Activated CD4-positive, CD25-positive, alpha-beta regulatory T cell treated with anti-CD3 and anti-CD28 coated beads, Interleukin-2, amount 50 U/mL, for 24 hours (primary cell): Measurements from ENCODE around the gene MARCHF3.

Source experiments
- ATAC-seq, 2 donors: fragments of 150-1000 bp; cut with Tn5 transposase; one replicate each; pipeline ENCODE4 v1.10.0; 2021; ENCODE audit warnings: mild to moderate bottlenecking in 1 of 2, moderate library complexity in 1 of 2

MARCHF3 gene

DNA sequence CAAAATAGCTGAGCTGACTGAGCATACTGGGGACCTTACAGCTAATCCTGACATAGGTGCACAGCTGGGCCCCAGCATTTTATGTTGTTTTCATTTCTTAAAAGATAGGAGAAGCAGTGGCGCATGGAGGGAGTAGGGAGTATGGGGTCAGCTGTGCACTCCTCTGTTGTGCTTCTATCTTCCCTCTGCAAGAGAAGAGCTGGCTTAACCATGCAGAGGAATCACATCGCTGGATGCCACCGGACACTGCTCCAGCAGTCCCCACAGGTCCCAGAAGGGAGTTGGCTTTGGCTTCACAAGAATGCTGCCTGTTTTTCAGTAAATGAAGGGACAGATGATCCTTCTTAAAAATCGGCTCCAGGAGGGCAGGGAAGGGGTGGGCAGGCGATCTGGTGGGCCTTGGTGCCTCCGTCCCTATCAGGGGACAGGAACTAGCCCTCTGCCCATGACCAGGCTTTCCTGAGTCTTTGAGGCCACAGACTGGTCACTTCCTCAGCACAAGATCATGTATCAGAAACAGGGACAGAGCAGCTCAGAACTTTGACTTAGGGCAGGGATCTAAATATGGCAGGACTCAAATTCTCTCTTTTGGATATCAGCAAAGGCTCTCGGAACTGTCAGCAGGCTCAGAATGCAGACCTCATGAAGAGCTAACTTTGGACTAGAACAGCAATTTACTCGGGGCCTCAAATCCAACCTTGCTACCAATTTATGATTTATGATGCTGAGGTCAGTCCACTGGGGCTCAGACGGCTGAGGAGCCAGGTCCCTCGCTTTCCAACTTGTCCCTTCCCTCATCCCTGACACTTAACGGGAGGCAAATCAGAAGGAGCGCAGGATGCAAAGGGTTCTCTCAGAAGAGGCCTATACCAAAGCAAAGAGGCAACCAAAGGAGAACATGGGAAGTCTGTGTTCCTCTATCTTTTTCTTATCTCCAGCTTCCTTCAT is 47.2 kb downstream of the MARCHF3 start:
- no peak for ATAC-seq

DNA sequence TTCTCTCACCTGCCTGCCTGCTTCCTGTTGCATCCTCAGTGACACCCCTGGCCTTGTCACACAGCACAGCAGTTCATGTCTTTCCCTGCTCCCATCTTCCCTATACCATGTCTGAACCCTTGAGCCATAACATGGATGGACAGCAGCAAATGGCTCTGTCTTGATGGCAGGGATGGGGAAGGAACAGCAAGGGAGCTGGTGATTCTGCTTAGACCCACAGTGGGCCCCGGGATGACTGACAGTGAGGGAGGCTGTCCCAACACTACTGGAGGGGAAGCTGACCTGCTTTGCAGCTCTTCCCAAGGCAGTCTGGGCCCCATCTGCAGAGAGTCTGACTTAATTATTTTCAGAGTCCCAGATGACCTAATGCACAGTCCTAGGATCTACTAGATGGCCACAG is 48.2 kb downstream of the MARCHF3 start:
- ATAC-seq, result no peak

DNA sequence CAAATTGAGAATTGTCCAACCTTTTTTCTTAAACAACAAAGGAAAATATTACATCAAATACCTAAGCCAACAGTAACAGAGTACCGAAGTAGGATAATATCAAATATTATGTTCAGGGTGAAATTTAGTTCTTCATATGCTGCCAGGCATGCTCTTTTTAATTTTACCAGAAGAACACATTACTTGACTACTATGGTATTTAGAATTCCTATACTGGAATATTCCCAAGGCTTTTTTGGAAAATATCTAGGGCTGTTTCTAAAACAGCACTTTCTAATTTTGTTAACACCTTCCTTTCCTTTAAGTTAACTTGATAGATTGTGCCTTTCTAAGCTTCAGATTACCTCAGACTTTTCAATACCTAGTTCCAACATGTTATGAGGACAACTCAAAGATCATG is 48.7 kb downstream of the MARCHF3 start:
- no peak for ATAC-seq

DNA sequence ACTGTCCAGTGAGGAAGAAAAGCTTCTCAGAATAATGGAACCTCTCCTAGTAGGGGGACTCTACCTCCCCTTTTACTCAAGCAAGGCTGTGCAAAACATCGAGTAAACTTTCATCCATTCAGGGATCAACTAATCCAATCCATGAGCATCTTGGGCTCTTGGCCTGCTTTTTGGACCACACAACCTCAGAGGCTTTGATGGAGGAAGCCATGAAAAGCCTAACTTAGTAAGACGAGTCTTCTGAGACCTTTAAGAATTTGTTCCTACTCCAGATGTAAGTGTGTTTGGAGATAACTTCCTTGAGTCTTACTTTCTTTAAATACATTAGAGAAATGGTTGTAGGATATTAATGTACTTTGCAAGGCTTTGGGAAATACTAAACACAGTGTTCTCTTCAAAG is 49.1 kb downstream of the MARCHF3 start:
- ATAC-seq, result no peak

DNA sequence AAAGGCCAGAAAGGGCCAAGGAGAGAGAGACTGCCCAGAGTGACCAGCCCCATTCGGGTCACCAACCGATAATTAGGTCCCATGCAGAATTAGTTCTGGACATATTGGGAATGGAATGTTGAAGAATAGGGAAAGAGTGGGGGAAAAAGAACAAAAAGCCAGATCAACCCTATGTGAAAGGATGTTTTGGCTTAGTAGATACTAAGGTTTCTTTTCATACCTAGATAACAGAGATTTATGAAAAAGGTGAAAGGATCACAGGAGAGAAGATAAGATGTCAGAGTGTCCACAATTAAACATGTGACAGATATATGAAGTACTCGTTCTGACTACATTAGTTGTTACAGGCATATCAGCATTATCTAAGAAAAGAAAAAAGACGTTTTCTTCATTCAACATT is 52.1 kb downstream of the MARCHF3 start:
- no peak for ATAC-seq

DNA sequence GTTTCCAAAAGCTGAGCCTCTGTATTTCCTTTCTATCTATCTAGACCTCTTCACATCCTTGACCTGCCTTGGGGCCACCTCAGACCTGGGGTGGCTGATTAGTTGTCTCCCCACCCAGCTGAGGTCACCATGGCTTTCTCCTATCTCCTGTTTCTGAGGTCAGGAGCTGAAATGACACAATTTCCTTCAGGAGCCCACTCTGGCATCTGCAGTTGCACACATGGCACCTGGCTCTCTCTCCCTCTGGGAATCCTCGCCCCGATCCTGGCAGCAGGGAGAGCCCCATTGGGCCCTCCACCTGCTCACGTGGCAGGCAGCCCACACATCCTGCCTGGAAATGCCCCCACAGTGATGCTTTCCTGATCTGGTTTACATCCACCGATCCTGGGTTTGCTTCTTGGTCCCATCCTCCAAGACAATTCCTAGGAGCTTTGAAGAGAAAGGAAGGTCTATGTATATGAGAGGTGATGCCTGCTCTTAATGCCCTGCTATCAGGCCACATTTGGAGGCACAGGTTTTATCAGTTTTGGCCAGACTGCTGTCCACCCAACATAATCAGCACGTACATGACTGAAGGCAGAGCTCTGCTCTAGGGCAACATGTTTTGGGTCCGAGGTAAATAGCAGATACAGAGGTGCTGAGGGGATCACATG is 53.7 kb downstream of the MARCHF3 start:
- ATAC-seq, result no peak

DNA sequence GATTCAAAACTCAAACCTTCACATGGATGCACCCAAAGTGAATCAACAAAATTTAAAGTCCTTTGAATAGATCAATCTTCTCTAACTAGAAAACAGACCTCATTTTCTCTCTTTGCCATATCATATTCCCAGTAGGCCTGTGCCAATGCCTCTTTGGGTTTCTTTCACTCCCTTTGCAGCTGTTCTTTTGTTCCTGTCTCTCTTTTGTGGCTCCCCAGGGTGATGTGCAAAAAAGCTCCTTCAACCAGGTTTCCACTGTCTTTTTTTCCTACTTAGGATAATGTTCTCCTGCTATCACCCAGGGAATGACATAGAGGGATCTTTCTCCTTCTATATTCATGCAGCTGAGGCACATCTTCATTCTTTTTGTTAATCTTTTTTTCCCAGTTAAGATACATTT is 54.6 kb downstream of the MARCHF3 start:
- ATAC-seq, result no peak

DNA sequence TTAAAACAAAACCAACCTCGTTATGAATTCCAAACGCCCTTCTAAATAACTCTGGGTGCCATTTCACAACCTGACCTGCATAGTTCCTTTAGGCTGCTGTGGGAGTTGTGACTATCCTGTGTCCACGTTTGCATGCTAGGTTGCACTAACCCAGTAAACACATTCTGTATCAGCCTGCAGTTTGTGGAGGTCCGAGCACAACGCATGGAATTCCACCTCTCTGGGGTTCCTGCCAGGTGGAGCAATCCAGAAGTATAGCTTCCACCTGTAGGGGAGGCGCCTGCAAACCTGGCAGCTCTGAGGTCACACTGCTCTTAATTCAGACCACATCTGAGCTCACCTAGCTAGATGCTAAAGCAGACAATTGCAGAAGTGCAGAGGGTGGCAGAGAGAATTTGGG is 57.2 kb downstream of the MARCHF3 start:
- ATAC-seq, result no peak

DNA sequence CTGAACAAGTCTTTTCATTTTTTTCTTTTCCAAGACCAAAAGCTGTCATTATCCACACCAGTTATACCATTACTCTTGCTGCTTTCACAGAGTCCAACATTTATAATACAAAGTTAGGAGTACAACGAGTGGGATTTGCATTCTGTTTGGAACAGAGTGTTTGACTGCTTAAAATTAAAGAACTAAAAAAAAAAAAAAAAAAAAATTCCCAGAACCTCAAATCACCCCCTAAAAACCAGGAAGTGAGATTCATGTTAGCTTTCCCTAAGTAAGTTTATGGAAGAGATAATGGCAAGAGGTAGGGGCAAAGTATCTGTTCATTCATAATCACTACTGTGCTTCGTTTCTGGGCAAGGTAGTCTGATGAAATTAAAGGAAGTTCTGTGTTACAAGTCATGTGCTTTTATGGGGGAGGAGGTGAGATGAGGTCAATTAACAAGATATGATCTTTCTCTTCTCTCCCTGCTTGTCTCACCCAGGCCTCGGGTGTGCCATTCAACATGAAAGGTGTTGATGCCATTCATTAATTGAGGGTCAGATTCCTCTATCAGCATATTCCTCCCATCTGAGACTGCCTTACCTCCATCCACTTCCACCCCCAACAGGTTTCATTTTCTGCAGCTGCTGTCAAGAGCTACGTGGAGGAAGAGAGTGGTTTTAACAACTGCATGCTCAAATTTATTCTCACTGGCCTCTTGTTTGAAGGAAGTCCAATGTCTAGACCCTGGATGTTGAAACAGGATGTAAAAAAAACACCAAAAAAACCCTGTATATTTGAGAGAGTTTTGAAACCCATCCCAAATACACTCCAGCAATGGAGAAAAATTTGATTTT is 58.1 kb downstream of the MARCHF3 start:
- peak; percentile 76 for ATAC-seq

DNA sequence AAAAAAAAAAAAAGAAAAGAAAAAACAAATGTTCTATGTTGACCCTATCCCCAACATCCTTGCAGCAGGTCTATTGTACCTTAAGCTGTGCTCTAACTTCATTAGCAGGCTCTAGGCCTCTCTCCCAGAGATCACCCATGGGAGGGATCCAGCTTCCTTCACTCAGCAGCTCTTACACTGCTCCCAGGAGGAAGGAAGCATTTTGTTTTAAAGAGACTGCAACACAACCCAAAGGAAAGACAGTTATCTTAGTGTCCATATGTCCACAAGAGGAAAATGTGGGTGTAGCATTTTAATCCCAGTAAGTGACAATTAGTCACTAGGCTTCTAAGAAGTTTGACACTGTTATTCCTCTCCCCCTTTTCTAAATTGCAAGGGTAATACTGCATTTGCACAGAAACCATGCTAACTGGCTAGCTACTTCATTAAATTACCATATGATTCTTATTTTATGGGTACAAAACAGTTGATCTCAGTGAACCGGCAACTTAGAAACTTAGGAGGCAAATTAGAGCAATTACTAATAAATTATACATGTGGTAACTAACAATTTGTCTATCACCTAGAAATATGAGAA is 58.8 kb downstream of the MARCHF3 start:
- ATAC-seq, result no peak

DNA sequence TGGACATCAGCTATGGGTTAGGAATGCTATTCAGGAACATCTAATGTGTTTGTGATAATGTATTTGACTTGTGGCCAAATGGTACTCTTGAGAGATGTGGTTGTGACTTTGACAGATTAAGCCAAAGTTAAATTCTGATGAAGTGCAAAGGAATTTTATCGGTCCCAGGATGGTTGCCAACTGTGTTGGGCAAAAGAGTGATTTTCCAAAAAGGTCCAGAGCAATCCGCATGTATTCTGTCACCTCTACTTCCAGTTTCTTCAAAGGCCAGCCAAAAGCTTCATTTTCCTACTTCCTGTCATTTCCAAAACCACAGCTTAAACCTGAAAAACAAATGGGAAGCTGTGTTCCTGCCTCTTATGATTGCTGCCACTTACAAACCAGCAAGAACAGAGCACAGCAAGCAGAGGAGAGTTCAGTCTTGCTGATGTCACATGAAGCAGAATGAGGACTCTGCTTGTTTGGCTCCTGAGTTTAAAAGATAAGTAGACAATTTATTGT is 59.8 kb downstream of the MARCHF3 start:
- ATAC-seq, result no peak

DNA sequence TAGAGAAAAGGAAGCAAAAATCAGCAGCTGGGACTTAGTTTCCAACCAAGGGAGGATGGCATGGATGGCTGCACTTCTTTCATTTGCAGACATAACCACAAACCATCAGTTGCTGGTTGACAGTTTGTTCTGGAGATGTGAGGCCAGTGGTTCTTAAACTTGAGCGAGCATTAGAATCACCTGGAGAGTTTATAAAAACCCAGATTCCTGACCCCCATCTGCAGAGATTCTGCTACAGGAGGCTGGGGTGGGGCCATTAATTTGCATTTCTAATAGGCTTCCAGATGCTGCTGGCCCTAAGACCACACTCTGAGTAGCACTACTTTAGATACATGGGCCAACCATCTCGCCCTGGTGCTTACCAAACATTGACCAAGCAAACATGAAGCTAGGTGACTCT is 60.8 kb downstream of the MARCHF3 start:
- no peak for ATAC-seq

DNA sequence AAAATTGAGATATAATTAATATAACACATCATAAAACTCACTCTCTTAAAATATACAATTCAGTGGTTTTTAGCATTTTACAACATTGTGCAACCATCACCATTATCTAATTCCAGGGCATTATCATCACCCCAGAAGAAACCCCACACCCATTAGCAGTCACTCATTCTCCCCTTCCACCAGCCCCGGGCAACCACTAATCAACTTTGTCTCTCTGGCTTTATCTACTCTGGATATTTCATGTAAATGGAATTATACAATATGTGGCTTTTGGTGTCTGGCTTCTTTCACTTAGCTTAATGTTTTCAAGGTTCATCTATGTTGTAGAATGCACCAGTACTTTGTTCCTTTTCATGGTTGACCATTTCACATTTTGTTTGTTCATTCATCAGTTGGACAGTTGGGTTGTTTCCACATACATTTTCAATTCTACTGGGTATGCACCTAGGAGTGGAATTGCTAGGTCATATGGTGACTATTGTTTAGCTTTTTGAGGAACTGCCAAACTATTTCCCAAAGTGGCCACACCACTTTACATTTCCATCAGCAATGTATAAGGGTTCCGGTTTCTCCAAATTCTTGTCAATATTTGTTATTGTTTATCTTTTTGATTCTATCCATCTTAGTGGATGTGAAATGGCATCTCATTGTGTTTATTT is 62.4 kb downstream of the MARCHF3 start:
- ATAC-seq, result no peak

DNA sequence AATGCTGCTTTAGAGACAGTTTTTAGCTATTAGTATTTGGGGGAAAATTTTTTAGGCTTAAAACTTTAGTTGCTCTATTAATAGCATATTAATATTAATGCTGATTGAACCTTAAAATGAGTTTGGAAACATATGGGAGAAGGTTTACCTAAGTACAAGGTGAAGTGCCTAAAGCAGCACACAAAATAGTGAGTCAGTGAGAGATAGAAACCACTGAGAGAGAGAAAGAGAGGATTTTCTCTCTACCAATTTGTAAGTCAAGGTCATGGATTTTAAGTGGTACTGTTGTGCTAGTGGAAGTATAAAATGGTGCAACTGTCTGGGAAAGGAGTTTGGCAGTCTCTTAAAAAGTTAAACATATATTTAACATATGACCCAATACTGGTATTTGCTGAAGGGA is 64.9 kb downstream of the MARCHF3 start:
- no peak for ATAC-seq

DNA sequence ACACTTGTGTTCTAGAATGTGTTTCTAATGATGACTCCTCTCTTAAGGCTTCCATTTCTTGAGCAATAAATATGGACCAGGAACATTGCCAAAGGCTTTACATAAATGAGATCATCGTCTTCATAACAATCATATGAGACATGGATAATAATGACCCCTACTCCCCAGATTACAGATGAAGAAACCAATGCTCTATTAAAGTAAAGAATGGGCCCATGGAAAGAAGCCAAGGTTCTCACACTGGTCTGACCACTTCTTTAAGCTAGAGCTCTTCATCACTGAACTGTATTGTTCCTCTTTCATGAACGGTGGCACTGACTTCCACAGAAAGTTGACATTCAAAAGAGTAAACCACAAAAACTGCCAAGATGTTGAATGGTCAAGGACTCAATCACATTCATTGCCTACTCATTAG is 65.3 kb downstream of the MARCHF3 start:
- ATAC-seq, result no peak

DNA sequence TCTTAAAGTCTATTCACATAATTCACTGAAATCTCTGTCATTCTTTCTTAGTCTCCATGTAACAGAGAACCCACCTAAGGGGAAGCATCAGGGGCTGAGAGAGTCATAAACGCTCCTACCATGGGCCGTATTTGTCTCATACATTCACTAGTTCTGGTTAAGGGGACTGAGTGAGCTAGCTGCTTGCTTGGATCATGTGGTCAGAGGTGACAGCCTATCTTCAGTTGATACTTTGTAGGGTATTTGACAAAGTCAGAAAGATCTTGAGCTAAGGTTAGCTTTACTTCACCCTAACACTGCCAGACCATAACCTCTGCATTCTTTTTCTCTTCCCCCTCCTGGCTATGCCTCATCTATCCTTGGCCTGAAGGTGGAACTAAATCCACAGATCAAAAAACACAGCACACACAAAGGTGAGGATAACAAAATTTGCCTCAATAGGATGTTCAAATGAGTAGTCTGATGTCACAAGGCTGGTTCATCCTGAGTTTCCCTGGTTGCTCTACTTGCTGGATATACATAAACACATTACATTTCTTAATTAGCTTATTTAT is 66.5 kb downstream of the MARCHF3 start:
- ATAC-seq, result no peak

DNA sequence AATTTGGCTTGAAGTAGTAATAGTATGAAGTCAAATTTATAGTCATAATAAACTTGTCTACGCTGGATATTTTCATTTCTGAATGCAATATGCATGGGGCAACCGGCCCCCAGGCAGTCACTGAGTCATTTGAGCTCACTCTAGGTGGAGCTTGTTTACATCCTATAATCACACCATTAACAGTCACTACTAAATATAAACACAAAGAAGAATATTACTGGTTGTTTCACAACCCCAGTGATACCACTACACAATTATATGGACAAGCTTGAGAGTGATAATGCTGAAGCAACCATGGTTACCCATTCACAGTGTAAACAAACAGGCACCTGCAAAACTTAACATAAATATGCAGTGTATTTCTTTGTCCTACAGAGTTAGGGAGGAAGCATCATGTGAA is 68.7 kb downstream of the MARCHF3 start:
- peak; percentile 72 to 86 for ATAC-seq

DNA sequence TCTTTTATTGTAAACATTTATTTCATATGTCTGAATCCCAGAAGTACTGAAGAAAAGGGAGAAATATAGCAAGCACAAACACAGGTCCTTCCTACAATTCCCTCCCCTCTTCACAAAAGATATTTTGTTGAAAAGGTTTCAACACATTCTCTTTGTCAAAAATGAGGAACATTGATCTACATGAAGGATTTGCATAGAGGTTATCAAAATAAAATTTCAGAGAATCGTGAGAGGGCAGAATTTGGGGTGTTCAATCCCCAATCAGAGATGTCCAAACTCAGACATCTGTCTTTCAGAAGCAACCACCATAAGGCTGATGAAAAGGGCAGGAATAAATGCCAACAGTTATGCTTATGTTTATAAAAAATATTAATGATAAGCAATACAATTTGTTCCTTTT is 69.2 kb downstream of the MARCHF3 start:
- ATAC-seq, result no peak

DNA sequence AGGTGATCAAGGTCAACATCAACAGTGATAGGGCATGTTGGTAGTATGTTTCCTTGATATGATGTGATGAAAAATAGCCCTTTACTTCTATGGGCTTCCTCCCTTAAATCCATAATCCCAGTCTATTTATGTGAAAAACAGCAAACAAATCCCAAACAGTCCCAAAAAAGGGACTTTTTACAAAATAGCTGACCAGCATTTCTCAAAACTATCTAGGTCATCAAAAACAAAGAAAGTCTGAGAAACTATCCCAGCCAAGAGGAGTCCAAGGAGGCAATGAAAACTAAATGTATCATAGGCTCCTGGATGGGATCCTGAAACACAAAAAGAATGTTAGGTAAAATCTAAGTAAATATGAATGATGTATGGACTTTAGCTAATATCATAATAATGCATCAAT is 71.2 kb downstream of the MARCHF3 start:
- no peak for ATAC-seq

DNA sequence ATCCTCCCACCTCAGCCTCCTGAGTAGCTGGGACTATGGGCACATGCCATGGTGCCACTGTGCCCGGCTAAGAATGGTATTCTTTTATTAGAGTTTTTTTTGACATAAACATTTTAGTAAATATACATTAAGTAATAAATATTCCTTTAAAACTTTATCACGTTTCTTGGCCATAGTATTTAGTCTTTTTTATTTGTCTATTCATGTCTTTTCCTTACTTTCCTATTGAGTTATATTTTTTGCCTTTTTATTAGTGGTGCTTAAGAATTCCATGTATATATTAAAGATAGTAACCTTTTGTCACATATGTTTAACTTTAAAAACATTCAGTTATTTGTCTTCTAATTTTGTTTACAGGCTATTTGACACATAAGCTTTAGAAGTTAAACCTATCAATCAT is 73.4 kb downstream of the MARCHF3 start:
- ATAC-seq, result no peak

DNA sequence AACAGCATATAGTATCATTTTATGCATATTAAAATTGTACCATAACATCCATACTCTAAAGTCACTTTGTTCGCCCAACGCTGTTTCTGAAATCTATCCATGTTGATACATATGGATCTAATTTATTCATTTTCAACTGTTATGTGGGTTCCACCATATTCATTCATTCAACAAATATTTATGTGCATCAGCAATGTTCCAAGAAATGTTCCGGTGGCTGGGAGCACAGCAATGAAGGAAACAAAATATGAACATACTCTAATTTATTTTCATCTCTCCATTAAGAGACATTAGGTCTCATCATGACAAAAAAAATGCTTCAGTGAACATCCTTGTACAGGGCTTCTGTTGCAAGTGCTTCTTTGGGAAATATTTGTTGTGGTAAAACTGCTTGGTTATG is 75.4 kb downstream of the MARCHF3 start:
- no peak for ATAC-seq

DNA sequence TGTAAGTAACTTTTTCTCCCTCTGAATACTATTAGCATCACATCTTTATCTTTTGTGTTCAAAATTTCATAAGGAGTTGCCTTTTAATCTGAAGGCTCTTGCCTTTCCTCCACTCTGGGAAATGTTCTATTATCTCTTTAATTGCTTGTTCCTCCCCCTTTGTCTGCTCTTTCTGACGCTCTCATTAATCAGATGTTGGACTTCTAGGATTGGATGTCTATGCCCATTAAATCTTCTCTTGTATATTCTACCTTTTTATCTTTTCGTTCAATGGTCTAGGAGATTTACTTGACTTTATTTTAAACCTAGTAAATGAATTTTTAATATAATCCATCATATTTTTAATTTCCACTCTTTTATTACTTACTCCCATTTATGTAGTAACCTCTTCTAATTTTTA is 76.7 kb downstream of the MARCHF3 start:
- ATAC-seq, result no peak
